ENCODE data around the gene SEMA4A. TPM values are rescaled to one million over a fixed set of nuclear protein-coding genes. Genes with fewer than 3 reads are reported as not detected.
"Not testable (repeated sequence)": the region's sequence is repeated elsewhere in the genome, so short reads cannot be mapped to it uniquely, and the experiment has no call there.

SEMA4A gene
- polyA plus RNA-seq, 3 donors from 2014 or later, result 2.5 to 12.4 (median 3.2) TPM

GRCh38 chr1:156214024-156214748 is 60.8 kb downstream of the SEMA4A start:
- peaks cover 31 to 43% of the 10 kb centered on the region in 2 donors for H3K4me1 Mint-ChIP-seq
- no peak for DNase-seq
- H3K36me3 Mint-ChIP-seq, result peaks cover 0 to 13% (median 0%) of the 10 kb centered on the region in 3 donors
- peak overlapping the region; percentile 61 to 99 (median 88) for H3K27ac Mint-ChIP-seq
- peak overlapping the region; percentile 55 to 88 (median 74) for H3K4me3 Mint-ChIP-seq
- no peaks in the 10 kb centered on the region for H3K9me3 Mint-ChIP-seq
- peaks cover 0 to 6% (median under 1%) of the 10 kb centered on the region in 3 donors for H3K27me3 Mint-ChIP-seq (ENCODE audit: low read depth in 3 of 3)

- not testable (repeated sequence) for H3K27ac Mint-ChIP-seq; H3K27me3 Mint-ChIP-seq (ENCODE audit: low read depth in 3 of 3); H3K9me3 Mint-ChIP-seq; H3K4me3 Mint-ChIP-seq; DNase-seq
- Mint-ChIP-seq H3K36me3 (peaks cover 6 to 14% (median 7%) of the 10 kb centered on the region in 3 donors), H3K4me1 (peaks cover 32 to 46% of the 10 kb centered on the region in 2 donors)
Measured at GRCh38 chr1:156216361-156217086, 63.1 kb downstream of the SEMA4A start.

GRCh38 chr1:156217871-156218270 is 64.5 kb downstream of the SEMA4A start:
- peak overlapping the region in 1 of 5 donors; percentile 27 for H3K4me3 Mint-ChIP-seq
- peaks cover 21 to 35% of the 10 kb centered on the region in 2 donors for H3K4me1 Mint-ChIP-seq
- H3K9me3 Mint-ChIP-seq, result no peaks in the 10 kb centered on the region
- peaks cover 11 to 24% (median 16%) of the 10 kb centered on the region in 3 donors for H3K36me3 Mint-ChIP-seq
- peaks cover 0 to 3% (median 0%) of the 10 kb centered on the region in 3 donors for H3K27me3 Mint-ChIP-seq (ENCODE audit: low read depth in 3 of 3)
- DNase-seq, result no peak
- peak overlapping the region in 4 of 6 donors; percentile 28 to 82 (median 52) for H3K27ac Mint-ChIP-seq

- no peak overlapping the region for H3K27ac Mint-ChIP-seq
Measured at GRCh38 chr1:156220226-156220625, 66.8 kb downstream of the SEMA4A start.

GRCh38 chr1:156221986-156222692 is 68.8 kb downstream of the SEMA4A start:
- H3K27ac Mint-ChIP-seq, result peak overlapping the region in 4 of 6 donors; percentile 2 to 52 (median 15)
- H3K4me1 Mint-ChIP-seq, result peaks cover 19 to 39% of the 10 kb centered on the region in 2 donors
- H3K9me3 Mint-ChIP-seq, result no peaks in the 10 kb centered on the region
- peaks cover 0 to 2% (median 0%) of the 10 kb centered on the region in 3 donors for H3K27me3 Mint-ChIP-seq (ENCODE audit: low read depth in 3 of 3)
- DNase-seq, result no peak
- H3K36me3 Mint-ChIP-seq, result peaks cover 31 to 32% (median 31%) of the 10 kb centered on the region in 3 donors
- no peak overlapping the region for H3K4me3 Mint-ChIP-seq

More at GRCh38 chr1:156220226-156220625, 66.8 kb downstream of the SEMA4A start:
- Mint-ChIP-seq H3K27me3 (ENCODE audit: low read depth in 3 of 3) (peaks cover 0 to 2% (median 0%) of the 10 kb centered on the region in 3 donors), H3K9me3 (no peaks in the 10 kb centered on the region), H3K4me3 (no peak overlapping the region), H3K4me1 (peaks cover 12 to 29% of the 10 kb centered on the region in 2 donors), H3K36me3 (peaks cover 21 to 33% (median 26%) of the 10 kb centered on the region in 3 donors)
- DNase-seq, result no peak

- Mint-ChIP-seq H3K9me3 (no peaks in the 10 kb centered on the region), H3K27ac (peak overlapping the region; percentile 3 to 73 (median 30)), H3K36me3 (peaks cover 35 to 38% (median 38%) of the 10 kb centered on the region in 3 donors), H3K4me3 (peak overlapping the region in 1 of 5 donors; percentile 0), H3K27me3 (ENCODE audit: low read depth in 3 of 3) (peaks cover 0 to 3% (median 0%) of the 10 kb centered on the region in 3 donors), H3K4me1 (peaks cover 10 to 24% of the 10 kb centered on the region in 2 donors)
- no peak for DNase-seq
Measured at GRCh38 chr1:156225677-156226014, 72.3 kb downstream of the SEMA4A start.

- no peak for DNase-seq
- Mint-ChIP-seq H3K36me3 (peaks cover 32 to 35% (median 35%) of the 10 kb centered on the region in 3 donors), H3K27ac (peak overlapping the region in 5 of 6 donors; percentile 2 to 73 (median 44)), H3K4me3 (no peak overlapping the region), H3K4me1 (peaks cover 10 to 24% of the 10 kb centered on the region in 2 donors), H3K27me3 (ENCODE audit: low read depth in 3 of 3) (peaks cover 0 to 3% (median 0%) of the 10 kb centered on the region in 3 donors), H3K9me3 (no peaks in the 10 kb centered on the region)
Measured at GRCh38 chr1:156226116-156226538, 72.7 kb downstream of the SEMA4A start.

- Mint-ChIP-seq H3K4me3 (no peak overlapping the region), H3K4me1 (peaks cover 10 to 24% of the 10 kb centered on the region in 2 donors), H3K36me3 (peaks cover 27 to 31% (median 29%) of the 10 kb centered on the region in 3 donors), H3K9me3 (no peaks in the 10 kb centered on the region), H3K27me3 (ENCODE audit: low read depth in 3 of 3) (peaks cover 0 to 3% (median 3%) of the 10 kb centered on the region in 3 donors), H3K27ac (peak overlapping the region in 1 of 6 donors; percentile 44)
- no peak for DNase-seq
Measured at GRCh38 chr1:156226782-156227181, 73.4 kb downstream of the SEMA4A start.

Other genes starting within 250 kb of the SEMA4A start
- gene RIT1, start 242.2 kb upstream of the SEMA4A start, polyA plus RNA-seq, result 10 to 100 TPM; 27.1 to 33.5 (median 29.0) TPM
- 1 to 10 TPM; 1.0 to 7.0 (median 4.1) TPM for gene KHDC4, start 219.2 kb upstream of the SEMA4A start, polyA plus RNA-seq
- gene RXFP4, start 211.9 kb upstream of the SEMA4A start, polyA plus RNA-seq, result under 1 TPM in 1 of 3 donors, not detected in 2; 0.78 TPM
- gene ARHGEF2, start 175.0 kb upstream of the SEMA4A start, polyA plus RNA-seq, result 10 to 100 TPM in 2 of 3 donors, 1 to 10 TPM in 1; 7.2 to 33.5 (median 11.7) TPM
- gene SSR2, start 132.6 kb upstream of the SEMA4A start, polyA plus RNA-seq, result 100 to 1,000 TPM; 469 to 608 (median 563) TPM
- 10 to 100 TPM in 1 of 3 donors, 1 to 10 TPM in 2; 5.0 to 10.8 (median 7.6) TPM for gene UBQLN4, start 99.8 kb upstream of the SEMA4A start, polyA plus RNA-seq
- 100 to 1,000 TPM; 144 to 204 (median 160) TPM for gene LAMTOR2, start 98.8 kb upstream of the SEMA4A start, polyA plus RNA-seq
- gene RAB25, start 92.4 kb upstream of the SEMA4A start, polyA plus RNA-seq, result not detected
- gene MEX3A, start 71.1 kb upstream of the SEMA4A start, polyA plus RNA-seq, result not detected
- 10 to 100 TPM in 2 of 3 donors, 1 to 10 TPM in 1; 4.4 to 14.0 (median 10.3) TPM for gene LMNA, start 38.9 kb upstream of the SEMA4A start, polyA plus RNA-seq
- gene SLC25A44, start 40.5 kb downstream of the SEMA4A start, polyA plus RNA-seq, result 10 to 100 TPM in 2 of 3 donors, 1 to 10 TPM in 1; 5.5 to 21.5 (median 12.1) TPM
- 100 to 1,000 TPM in 2 of 3 donors, 10 to 100 TPM in 1; 67.3 to 122 (median 100) TPM for gene PMF1, start 59.4 kb downstream of the SEMA4A start, polyA plus RNA-seq
- not detected for gene BGLAP, start 88.6 kb downstream of the SEMA4A start, polyA plus RNA-seq
- gene PAQR6, start 94.5 kb downstream of the SEMA4A start, polyA plus RNA-seq, result 1 to 10 TPM; 1.3 to 2.5 (median 2.1) TPM
- gene SMG5, start 129.2 kb downstream of the SEMA4A start, polyA plus RNA-seq, result 10 to 100 TPM in 1 of 3 donors, 1 to 10 TPM in 2; 3.8 to 29.4 (median 8.5) TPM
- 1 to 10 TPM; 2.0 to 6.5 (median 2.7) TPM for gene TMEM79, start 130.7 kb downstream of the SEMA4A start, polyA plus RNA-seq
- gene GLMP, start 142.1 kb downstream of the SEMA4A start, polyA plus RNA-seq, result 10 to 100 TPM; 22.6 to 27.2 (median 26.3) TPM
- gene VHLL, start 145.7 kb downstream of the SEMA4A start, polyA plus RNA-seq, result not detected
- 100 to 1,000 TPM; 174 to 225 (median 177) TPM for gene CCT3, start 184.7 kb downstream of the SEMA4A start, polyA plus RNA-seq
- under 1 TPM in 1 of 3 donors, not detected in 2; 0.62 TPM for gene TSACC, start 184.9 kb downstream of the SEMA4A start, polyA plus RNA-seq
- gene RHBG, start 215.6 kb downstream of the SEMA4A start, polyA plus RNA-seq, result not detected

All from immature natural killer cell (primary cell).